Measurements from ENCODE around the gene INHBB.

INHBB gene

GRCh38 chr2:120378605-120379004 lies 32.7 kb downstream of the INHBB start:
- H3K4me3 ChIP-seq (replicated peaks; ENCODE audit: insufficient read depth, low read length): no peak overlapping the region
- no peak for DNase-seq (ENCODE audit: low read depth in 1 of 2, low spot score in 1 of 2)
- H3K27ac ChIP-seq (replicated peaks): no peak overlapping the region
- TF ChIP-seq POLR2AphosphoS5 (IDR thresholded peaks at IDR 0.05; ENCODE audit: low read depth): no peak
- TF ChIP-seq GABPA (IDR thresholded peaks at IDR 0.05; ENCODE audit: low read depth): no peak
- TF ChIP-seq SPI1 (IDR thresholded peaks at IDR 0.05; ENCODE audit: borderline replicate concordance, low read depth): no peak
- no peaks in the 10 kb centered on the region for H3K27me3 ChIP-seq (ENCODE audit: insufficient read depth, poor library complexity, severe bottlenecking)

GRCh38 chr2:120379916-120380893 lies 34.3 kb downstream of the INHBB start:
- Histone ChIP-seq H3K27ac (replicated peaks) (no peak overlapping the region), H3K27me3 (ENCODE audit: insufficient read depth, poor library complexity, severe bottlenecking) (no peaks in the 10 kb centered on the region), H3K4me3 (replicated peaks; ENCODE audit: insufficient read depth, low read length) (no peak overlapping the region)
- TF ChIP-seq SPI1 (IDR thresholded peaks at IDR 0.05; ENCODE audit: borderline replicate concordance, low read depth) (no peak), REST (IDR thresholded peaks at IDR 0.05; ENCODE audit: insufficient replicate concordance, low read depth) (no peak), CTCF (IDR thresholded peaks at IDR 0.05; ENCODE audit: insufficient read depth, low read length) (no peak), GABPA (IDR thresholded peaks at IDR 0.05; ENCODE audit: low read depth) (no peak), POLR2AphosphoS5 (IDR thresholded peaks at IDR 0.05; ENCODE audit: low read depth) (no peak)
- DNase-seq (ENCODE audit: low read depth in 1 of 2, low spot score in 1 of 2): no peak

- TF ChIP-seq POLR2AphosphoS5 (IDR thresholded peaks at IDR 0.05; ENCODE audit: low read depth) (no peak), CTCF (IDR thresholded peaks at IDR 0.05; ENCODE audit: insufficient read depth, low read length) (no peak), REST (IDR thresholded peaks at IDR 0.05; ENCODE audit: insufficient replicate concordance, low read depth) (no peak), GABPA (IDR thresholded peaks at IDR 0.05; ENCODE audit: low read depth) (no peak), SPI1 (IDR thresholded peaks at IDR 0.05; ENCODE audit: borderline replicate concordance, low read depth) (no peak)
- no peak overlapping the region for H3K27ac ChIP-seq (replicated peaks)
- DNase-seq (ENCODE audit: low read depth in 1 of 2, low spot score in 1 of 2): no peak
- no peaks in the 10 kb centered on the region for H3K27me3 ChIP-seq (ENCODE audit: insufficient read depth, poor library complexity, severe bottlenecking)
- H3K4me3 ChIP-seq (replicated peaks; ENCODE audit: insufficient read depth, low read length): no peak overlapping the region
Observed at GRCh38 chr2:120381192-120381591, 35.3 kb downstream of the INHBB start.

GRCh38 chr2:120381661-120382060 lies 35.7 kb downstream of the INHBB start:
- TF ChIP-seq SPI1 (IDR thresholded peaks at IDR 0.05; ENCODE audit: borderline replicate concordance, low read depth) (no peak), CTCF (IDR thresholded peaks at IDR 0.05; ENCODE audit: insufficient read depth, low read length) (no peak), GABPA (IDR thresholded peaks at IDR 0.05; ENCODE audit: low read depth) (no peak), REST (IDR thresholded peaks at IDR 0.05; ENCODE audit: insufficient replicate concordance, low read depth) (no peak), POLR2AphosphoS5 (IDR thresholded peaks at IDR 0.05; ENCODE audit: low read depth) (no peak)

More at GRCh38 chr2:120381661-120382060, 35.7 kb downstream of the INHBB start:
- H3K27me3 ChIP-seq (ENCODE audit: insufficient read depth, poor library complexity, severe bottlenecking): no peaks in the 10 kb centered on the region
- H3K4me3 ChIP-seq (replicated peaks; ENCODE audit: insufficient read depth, low read length): no peak overlapping the region
- no peak overlapping the region for H3K27ac ChIP-seq (replicated peaks)
- no peak for DNase-seq (ENCODE audit: low read depth in 1 of 2, low spot score in 1 of 2)
